ENCODE measurements around the gene FGFR1OP2. TPM values are rescaled to one million over a fixed set of nuclear protein-coding genes. Genes with fewer than 3 reads are reported as not detected.
"Not testable (repeated sequence)": the region's sequence is repeated elsewhere in the genome, so short reads cannot be mapped to it uniquely, and the experiment has no call there.

Gene FGFR1OP2
- total RNA-seq, 4 donors from 2014 or later: 43.8 to 56.4 (median 45.9) TPM

DNA sequence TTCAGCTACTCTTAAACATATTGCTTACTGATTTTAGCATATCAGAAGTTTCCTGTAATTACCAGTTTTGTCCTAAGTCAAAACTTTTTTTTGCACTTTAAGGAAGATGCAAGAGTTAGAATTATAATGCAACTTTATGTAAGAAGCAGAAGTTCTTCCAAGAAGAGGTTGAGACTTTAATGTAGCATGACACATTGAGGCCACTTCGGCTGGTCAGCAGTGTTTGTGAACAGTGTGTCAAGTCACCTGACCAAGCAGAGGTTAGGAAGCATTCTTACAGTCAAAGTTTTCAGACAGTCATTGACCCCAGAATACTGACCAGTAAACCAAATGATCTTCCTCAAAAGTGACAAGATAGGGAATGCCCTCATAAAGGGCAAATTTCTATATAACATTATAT is 15.2 kb downstream of the FGFR1OP2 start:
- H3K4me1 ChIP-seq: peaks cover 0 to 4% of the 10 kb centered on the region in 2 donors
- H3K9me3 ChIP-seq: no peaks in the 10 kb centered on the region
- H3K36me3 ChIP-seq: peaks cover 0 to 23% of the 10 kb centered on the region in 2 donors
- TF ChIP-seq POLR2A (IDR thresholded peaks at IDR 0.05) (no peak), CTCF (IDR thresholded peaks at IDR 0.05 in 4 of 5, conservative IDR thresholded peaks at IDR 0.05 in 1 of 5) (no peak)
- no peak overlapping the region for H3K27ac ChIP-seq
- no peak overlapping the region for H3K4me3 ChIP-seq
- DNase-seq: peak in 1 of 2 donors; percentile 36
- in situ Hi-C loops (cut with MboI; ENCODE audit: low sequenced_read_pairs in 4 of 4): no loop called here
- ATAC-seq: peak; percentile 72 to 85
- no peaks in the 10 kb centered on the region for H3K27me3 ChIP-seq
- intact Hi-C loops (cut with DNase I; ENCODE audit: low total_unique reads): no loop called here

GRCh38 chr12:26954027-26954426 is 15.8 kb downstream of the FGFR1OP2 start:
- peak in 1 of 2 donors; percentile 65 for ATAC-seq
- Histone ChIP-seq H3K4me1 (peaks cover 0 to 4% of the 10 kb centered on the region in 2 donors), H3K36me3 (peaks cover 0 to 26% of the 10 kb centered on the region in 2 donors), H3K27me3 (no peaks in the 10 kb centered on the region), H3K4me3 (no peak overlapping the region), H3K9me3 (no peaks in the 10 kb centered on the region), H3K27ac (no peak overlapping the region)
- DNase-seq: no peak
- in situ Hi-C loops (cut with MboI; ENCODE audit: low sequenced_read_pairs in 4 of 4) (no loop called here), intact Hi-C loops (cut with DNase I; ENCODE audit: low total_unique reads) (no loop called here)
- TF ChIP-seq POLR2A (IDR thresholded peaks at IDR 0.05): no peak
- TF ChIP-seq CTCF (IDR thresholded peaks at IDR 0.05 in 4 of 5, conservative IDR thresholded peaks at IDR 0.05 in 1 of 5): no peak

GRCh38 chr12:26961391-26961790 is 23.1 kb downstream of the FGFR1OP2 start:
- not testable (repeated sequence) for H3K27ac ChIP-seq

GRCh38 chr12:26961803-26962202 is 23.5 kb downstream of the FGFR1OP2 start:
- intact Hi-C loops (cut with DNase I; ENCODE audit: low total_unique reads) (no loop called here), in situ Hi-C loops (cut with MboI; ENCODE audit: low sequenced_read_pairs in 4 of 4) (no loop called here)
- H3K4me3 ChIP-seq: no peak overlapping the region
- TF ChIP-seq CTCF (IDR thresholded peaks at IDR 0.05 in 4 of 5, conservative IDR thresholded peaks at IDR 0.05 in 1 of 5): no peak
- TF ChIP-seq POLR2A (IDR thresholded peaks at IDR 0.05): no peak
- ATAC-seq (no peak), DNase-seq (no peak)
- H3K36me3 ChIP-seq: peaks cover 3 to 64% of the 10 kb centered on the region in 2 donors
- H3K27me3 ChIP-seq: no peaks in the 10 kb centered on the region
- H3K4me1 ChIP-seq: peaks cover 0 to 5% of the 10 kb centered on the region in 2 donors
- no peak overlapping the region for H3K27ac ChIP-seq
- H3K9me3 ChIP-seq: no peaks in the 10 kb centered on the region

More at GRCh38 chr12:26961391-26961790, 23.1 kb downstream of the FGFR1OP2 start:
- intact Hi-C loops (cut with DNase I; ENCODE audit: low total_unique reads); H3K4me3 ChIP-seq; H3K27me3 ChIP-seq; H3K9me3 ChIP-seq; H3K4me1 ChIP-seq; ATAC-seq; in situ Hi-C loops (cut with MboI; ENCODE audit: low sequenced_read_pairs in 4 of 4): not testable (repeated sequence)
- peak in 1 of 2 donors; percentile 27 for DNase-seq
- H3K36me3 ChIP-seq: peaks cover 3 to 64% of the 10 kb centered on the region in 2 donors

- H3K4me3 ChIP-seq: no peak overlapping the region
- intact Hi-C loops (cut with DNase I; ENCODE audit: low total_unique reads): no loop called here
Measured at GRCh38 chr12:26963413-26963812, 25.1 kb downstream of the FGFR1OP2 start.

More at GRCh38 chr12:26963413-26963812, 25.1 kb downstream of the FGFR1OP2 start:
- Histone ChIP-seq H3K27me3 (no peaks in the 10 kb centered on the region), H3K27ac (no peak overlapping the region), H3K36me3 (peaks cover 3 to 55% of the 10 kb centered on the region in 2 donors), H3K4me1 (peaks cover 0 to 5% of the 10 kb centered on the region in 2 donors), H3K9me3 (no peaks in the 10 kb centered on the region)
- no peak for TF ChIP-seq POLR2A (IDR thresholded peaks at IDR 0.05)
- no peak for TF ChIP-seq CTCF (IDR thresholded peaks at IDR 0.05 in 4 of 5, conservative IDR thresholded peaks at IDR 0.05 in 1 of 5)
- no peak for DNase-seq
- in situ Hi-C loops (cut with MboI; ENCODE audit: low sequenced_read_pairs in 4 of 4): no loop called here
- no peak for ATAC-seq

Data from gastrocnemius medialis (tissue), 4 donors.